NCI-H2081 treated with DMSO at 0.1 percent for 48 hours (cell line): ENCODE measurements around the gene PLPPR1.
"Not testable (repeated sequence)": the region's sequence is repeated elsewhere in the genome, so short reads cannot be mapped to it uniquely, and the experiment has no call there.

ENCODE experiments used
- DNase-seq: peaks from one replicate; lab custom pipeline; 2025; lab: John Stamatoyannopoulos, UW

Gene PLPPR1

GRCh38 chr9:101121836-101122399 is 93.4 kb downstream of the PLPPR1 start:
- DNase-seq = no peak

GRCh38 chr9:101126556-101126955 is 98.0 kb downstream of the PLPPR1 start:
- DNase-seq = no peak

- not testable (repeated sequence) for DNase-seq
Measured at GRCh38 chr9:101127369-101127768, 98.8 kb downstream of the PLPPR1 start.

- DNase-seq = no peak
Measured at GRCh38 chr9:101128623-101129022, 100.1 kb downstream of the PLPPR1 start.

GRCh38 chr9:101130054-101130453 is 101.5 kb downstream of the PLPPR1 start:
- DNase-seq = no peak

- DNase-seq = no peak
Measured at GRCh38 chr9:101131326-101131725, 102.8 kb downstream of the PLPPR1 start.

GRCh38 chr9:101132801-101133200 is 104.3 kb downstream of the PLPPR1 start:
- DNase-seq = no peak

- no peak for DNase-seq
Measured at GRCh38 chr9:101138509-101138908, 110.0 kb downstream of the PLPPR1 start.

- no peak for DNase-seq
Measured at GRCh38 chr9:101139082-101139481, 110.6 kb downstream of the PLPPR1 start.

GRCh38 chr9:101140764-101141163 is 112.2 kb downstream of the PLPPR1 start:
- no peak for DNase-seq

GRCh38 chr9:101146508-101146907 is 118.0 kb downstream of the PLPPR1 start:
- DNase-seq = no peak

- DNase-seq = no peak
Measured at GRCh38 chr9:101148344-101148743, 119.8 kb downstream of the PLPPR1 start.

- no peak for DNase-seq
Measured at GRCh38 chr9:101158361-101158760, 129.8 kb downstream of the PLPPR1 start.

GRCh38 chr9:101162231-101162630 is 133.7 kb downstream of the PLPPR1 start:
- no peak for DNase-seq

GRCh38 chr9:101165131-101165530 is 136.6 kb downstream of the PLPPR1 start:
- DNase-seq = no peak

GRCh38 chr9:101167490-101168134 is 139.1 kb downstream of the PLPPR1 start:
- no peak for DNase-seq

- no peak for DNase-seq
Measured at GRCh38 chr9:101172616-101173015, 144.1 kb downstream of the PLPPR1 start.

- no peak for DNase-seq
Measured at GRCh38 chr9:101173907-101174306, 145.4 kb downstream of the PLPPR1 start.

- no peak for DNase-seq
Measured at GRCh38 chr9:101176384-101176783, 147.9 kb downstream of the PLPPR1 start.

GRCh38 chr9:101184813-101185278 is 156.3 kb downstream of the PLPPR1 start:
- no peak for DNase-seq

GRCh38 chr9:101191723-101192122 is 163.2 kb downstream of the PLPPR1 start:
- no peak for DNase-seq

- DNase-seq = no peak
Measured at GRCh38 chr9:101197026-101197425, 168.5 kb downstream of the PLPPR1 start.

GRCh38 chr9:101200852-101201251 is 172.3 kb downstream of the PLPPR1 start:
- DNase-seq = no peak

- no peak for DNase-seq
Measured at GRCh38 chr9:101201630-101202029, 173.1 kb downstream of the PLPPR1 start.
